PC-9 (cell line): ENCODE measurements around the gene SPSB3. TPM values are rescaled to one million over a fixed set of nuclear protein-coding genes. Genes with fewer than 3 reads are reported as not detected.

Experiments
- BruUV-seq: library from RNA; stranded (reverse); fragments of 400-500 nt; replicated peaks from 2 replicates; lab custom pipeline; 2021; lab: Mats Ljungman, UMichigan
- CTCF ChIA-PET: fragments of 300-600 bp; sonication (Branson Sonifier 250); formaldehyde crosslinking; loops from one replicate; lab custom pipeline; 2022; ENCODE audit warnings: antibody characterized with exemption; lab: Charles Lee
- POLR2A ChIA-PET: fragments of 300-600 bp; sonication (Branson Sonifier 250); formaldehyde crosslinking; loops from one replicate; lab custom pipeline; 2022; ENCODE audit warnings: antibody characterized with exemption; ENCODE audit not compliant: unreplicated experiment; lab: Charles Lee
- DNase-seq, 2 experiments: peaks; one replicate each; pipeline versions ENCODE4 v3.0.0 to v3.0.0-alpha.2; 2015 to 2022; ENCODE audit warnings: mixed read lengths in 1 of 2
- H2AFZ ChIP-seq: fragments of 200-600 bp; sonication (generic); 2 replicates; pipeline ENCODE4 v1.8.1; 2017; ENCODE audit warnings: antibody characterized with exemption
- H3F3A ChIP-seq: fragments of 200-600 bp; sonication (generic); 2 replicates; pipeline ENCODE4 v1.8.1; 2017; ENCODE audit warnings: antibody characterized with exemption, mild to moderate bottlenecking, low read depth; ENCODE audit not compliant: insufficient read depth
- H3K27ac ChIP-seq: fragments of 200-600 bp; sonication (generic); 2 replicates; pipeline ENCODE4 v1.6.1; 2016; ENCODE audit warnings: mixed run types
- H3K27me3 ChIP-seq: fragments of 200-600 bp; sonication (generic); 2 replicates; pipeline ENCODE4 v1.6.1; 2016; ENCODE audit warnings: low read depth, mixed run types; ENCODE audit not compliant: insufficient read depth
- H3K36me3 ChIP-seq: fragments of 200-600 bp; sonication (generic); 2 replicates; pipeline ENCODE4 v1.6.1; 2016; ENCODE audit warnings: low read depth, mixed run types
- H3K4me1 ChIP-seq: fragments of 200-600 bp; sonication (generic); replicated peaks from 2 replicates; pipeline ENCODE4 v1.6.1; 2016; ENCODE audit warnings: mixed run types; ENCODE audit not compliant: insufficient read depth
- H3K4me2 ChIP-seq: fragments of 200-600 bp; sonication (generic); 2 replicates; pipeline ENCODE4 v1.6.1; 2017; ENCODE audit warnings: mixed run types
- H3K4me3 ChIP-seq: fragments of 200-600 bp; sonication (generic); 2 replicates; pipeline ENCODE4 v1.6.1; 2016; ENCODE audit warnings: mixed run types
- H3K79me2 ChIP-seq: fragments of 200-600 bp; sonication (generic); 2 replicates; pipeline ENCODE4 v1.6.1; 2017; ENCODE audit warnings: low read depth, mixed run types
- H3K9me2 ChIP-seq: fragments of 200-600 bp; sonication (generic); 2 replicates; pipeline ENCODE4 v1.8.1; 2017; ENCODE audit warnings: mild to moderate bottlenecking; ENCODE audit not compliant: insufficient read depth
- H3K9me3 ChIP-seq: fragments of 200-600 bp; sonication (generic); 2 replicates; pipeline ENCODE4 v1.8.1; 2016; ENCODE audit warnings: low read depth; ENCODE audit not compliant: insufficient read depth
- H4K20me1 ChIP-seq: fragments of 200-600 bp; sonication (generic); 2 replicates; pipeline ENCODE4 v1.8.1; 2017; ENCODE audit not compliant: insufficient read depth
- EZH2 ChIP-seq: fragments of 200-600 bp; sonication (generic); IDR thresholded peaks from 2 replicates; pipeline ENCODE4 v1.8.0; 2017; ENCODE audit warnings: antibody characterized with exemption, low read depth
- intact Hi-C: fragments of 100-400 bp; cut with micrococcal nuclease; formaldehyde crosslinking; loops from one replicate; pipeline ENCODE4 v1.10.0; 2022; ENCODE audit not compliant: unreplicated experiment
- total RNA-seq: library from RNA; stranded (reverse); gene quantifications from 2 replicates; pipeline ENCODE4 v1.2.3, GENCODE V29; 2021
- TF ChIP-seq, protein P1 (sequence below): fragments of 200-600 bp; sonication (generic); conservative IDR thresholded peaks from 2 replicates; pipeline ENCODE4 v1.6.1; 2017; ENCODE audit warnings: mixed run types, antibody characterized with exemption, mild to moderate bottlenecking, moderate library complexity

The SPSB3 gene
- total RNA-seq, 1 experiment from 2014 or later: 58.2 TPM

DNA sequence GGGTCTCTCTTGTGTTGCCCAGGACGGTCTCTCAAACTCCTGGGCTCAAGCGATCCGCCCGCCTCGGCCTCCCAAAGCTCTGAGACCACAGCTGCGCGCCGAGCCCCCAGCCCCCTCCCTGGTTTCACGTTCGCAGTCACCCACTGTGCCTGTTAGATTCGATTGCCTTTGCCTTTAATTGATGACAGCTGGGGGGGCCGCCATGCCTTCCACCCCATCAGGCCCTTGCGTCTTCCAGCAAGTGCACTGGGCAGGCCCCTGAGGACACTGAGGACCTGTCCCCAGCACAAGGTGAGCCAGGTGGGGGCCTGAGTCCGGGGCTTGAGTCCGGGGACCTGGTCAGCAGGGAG, 7.9 kb upstream of the SPSB3 start:
- Histone ChIP-seq H3F3A (no peaks in the 10 kb centered on the region), H3K4me1 (no peaks in the 10 kb centered on the region), H3K9me2 (no peaks in the 10 kb centered on the region), H3K27ac (no peak overlapping the region), H3K27me3 (no peaks in the 10 kb centered on the region), H2AFZ (no peak overlapping the region), H3K9me3 (no peaks in the 10 kb centered on the region), H3K79me2 (peaks cover 12% of the 10 kb centered on the region), H3K4me3 (no peak overlapping the region), H4K20me1 (peaks cover 10% of the 10 kb centered on the region), H3K36me3 (no peaks in the 10 kb centered on the region), H3K4me2 (no peak overlapping the region)
- DNase-seq: no peak
- POLR2A ChIA-PET: no interaction called here
- TF ChIP-seq, protein P1, sequence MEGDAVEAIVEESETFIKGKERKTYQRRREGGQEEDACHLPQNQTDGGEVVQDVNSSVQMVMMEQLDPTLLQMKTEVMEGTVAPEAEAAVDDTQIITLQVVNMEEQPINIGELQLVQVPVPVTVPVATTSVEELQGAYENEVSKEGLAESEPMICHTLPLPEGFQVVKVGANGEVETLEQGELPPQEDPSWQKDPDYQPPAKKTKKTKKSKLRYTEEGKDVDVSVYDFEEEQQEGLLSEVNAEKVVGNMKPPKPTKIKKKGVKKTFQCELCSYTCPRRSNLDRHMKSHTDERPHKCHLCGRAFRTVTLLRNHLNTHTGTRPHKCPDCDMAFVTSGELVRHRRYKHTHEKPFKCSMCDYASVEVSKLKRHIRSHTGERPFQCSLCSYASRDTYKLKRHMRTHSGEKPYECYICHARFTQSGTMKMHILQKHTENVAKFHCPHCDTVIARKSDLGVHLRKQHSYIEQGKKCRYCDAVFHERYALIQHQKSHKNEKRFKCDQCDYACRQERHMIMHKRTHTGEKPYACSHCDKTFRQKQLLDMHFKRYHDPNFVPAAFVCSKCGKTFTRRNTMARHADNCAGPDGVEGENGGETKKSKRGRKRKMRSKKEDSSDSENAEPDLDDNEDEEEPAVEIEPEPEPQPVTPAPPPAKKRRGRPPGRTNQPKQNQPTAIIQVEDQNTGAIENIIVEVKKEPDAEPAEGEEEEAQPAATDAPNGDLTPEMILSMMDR: no peak
- no peak for TF ChIP-seq EZH2
- intact Hi-C loops: no loop called here
- CTCF ChIA-PET: no interaction called here
- no TSS peak for BruUV-seq

DNA sequence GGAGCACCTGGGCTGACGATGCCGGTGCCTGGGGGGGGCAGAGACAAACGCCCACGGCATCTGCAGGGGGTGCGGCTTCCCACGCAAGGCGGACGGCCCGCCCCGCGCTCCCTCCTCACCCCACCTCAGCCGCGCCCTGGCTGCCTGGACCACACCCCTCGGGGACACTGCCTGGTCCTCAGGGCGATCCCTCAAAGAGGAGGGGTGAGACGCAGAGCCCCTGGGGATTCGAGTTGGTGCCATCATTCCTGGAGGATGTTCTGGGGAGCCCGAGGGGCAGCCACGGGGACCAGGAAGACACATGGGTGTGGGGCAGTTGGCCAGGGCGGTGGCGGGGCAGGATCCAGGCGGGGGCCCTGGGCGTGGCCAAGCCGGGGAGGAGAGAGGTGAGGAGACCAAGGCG, 7.3 kb upstream of the SPSB3 start:
- TF ChIP-seq EZH2: no peak
- TF ChIP-seq, protein P1: no peak
- H3K79me2 ChIP-seq: peaks cover 18% of the 10 kb centered on the region
- H3K27me3 ChIP-seq: no peaks in the 10 kb centered on the region
- H3K27ac ChIP-seq: no peak overlapping the region
- no peak overlapping the region for H3K4me2 ChIP-seq
- H2AFZ ChIP-seq: no peak overlapping the region
- no peak overlapping the region for H3K4me3 ChIP-seq
- H3K4me1 ChIP-seq: no peaks in the 10 kb centered on the region
- no TSS peak for BruUV-seq
- CTCF ChIA-PET: no interaction called here
- no peaks in the 10 kb centered on the region for H3K36me3 ChIP-seq
- H3K9me2 ChIP-seq: no peaks in the 10 kb centered on the region
- H3F3A ChIP-seq: no peaks in the 10 kb centered on the region
- peaks cover 11% of the 10 kb centered on the region for H4K20me1 ChIP-seq
- no peaks in the 10 kb centered on the region for H3K9me3 ChIP-seq
- POLR2A ChIA-PET: no interaction called here
- intact Hi-C loops: no loop called here
- DNase-seq: no peak

DNA sequence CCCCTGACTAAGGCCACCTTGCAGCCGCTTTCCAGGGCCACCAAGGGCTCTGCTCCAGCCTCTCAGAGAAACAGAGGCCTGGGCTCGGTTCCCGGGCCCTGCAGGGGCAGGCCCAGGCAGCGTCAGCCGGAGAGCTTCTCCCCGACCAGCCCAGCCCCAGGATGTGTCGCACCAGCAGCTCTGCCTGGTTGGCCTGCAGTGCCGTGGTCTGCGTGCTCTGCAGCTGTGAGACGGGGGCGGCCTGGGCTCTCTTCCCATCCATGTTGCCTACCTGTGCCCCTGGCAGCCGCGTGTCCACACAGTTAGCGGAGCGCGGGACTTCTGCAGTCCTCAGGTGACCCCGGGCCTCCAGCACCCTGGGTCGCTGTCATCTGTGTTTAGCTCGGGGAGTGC, 6.3 kb upstream of the SPSB3 start:
- POLR2A ChIA-PET: no interaction called here

More for the DNA sequence above, 6.3 kb upstream of the SPSB3 start:
- Histone ChIP-seq H3F3A (no peaks in the 10 kb centered on the region), H3K4me1 (peaks cover 6% of the 10 kb centered on the region), H3K79me2 (peaks cover 27% of the 10 kb centered on the region), H3K4me2 (no peak overlapping the region), H4K20me1 (peaks cover 18% of the 10 kb centered on the region), H3K9me2 (no peaks in the 10 kb centered on the region), H3K9me3 (no peaks in the 10 kb centered on the region), H3K36me3 (no peaks in the 10 kb centered on the region), H2AFZ (no peak overlapping the region), H3K27me3 (no peaks in the 10 kb centered on the region), H3K4me3 (no peak overlapping the region), H3K27ac (no peak overlapping the region)
- no peak for TF ChIP-seq EZH2
- TF ChIP-seq, protein P1: no peak
- CTCF ChIA-PET: no interaction called here
- intact Hi-C loops: no loop called here
- BruUV-seq: no TSS peak
- no peak for DNase-seq
